K562 (cell line): Measurements from ENCODE around the gene USH1G. TPM values are rescaled to one million over a fixed set of nuclear protein-coding genes. Genes with fewer than 3 reads are reported as not detected.

Source experiments
- CAMTA2 ChIP-seq: fragments of 250-450 bp; sonication (Bioruptor Pico); conservative IDR thresholded peaks from 2 replicates; pipeline ENCODE4 v1.5.1; 2022
- CLOCK ChIP-seq: fragments of 250-450 bp; sonication (Bioruptor Pico); IDR thresholded peaks from 2 replicates; pipeline ENCODE4 v1.4.0; 2020; ENCODE audit warnings: mild to moderate bottlenecking, moderate library complexity, borderline replicate concordance
- DPF2 ChIP-seq: fragments of 450-650 bp; IDR thresholded peaks from 2 replicates; pipeline ENCODE4 v1.6.1; 2016
- E2F8 ChIP-seq: fragments of 450-650 bp; IDR thresholded peaks from 2 replicates; pipeline ENCODE4 v1.7.1; 2018; ENCODE audit warnings: mild to moderate bottlenecking, low read depth; ENCODE audit not compliant: partially characterized antibody
- HOMEZ ChIP-seq: fragments of 250-450 bp; sonication (Bioruptor Pico); IDR thresholded peaks from 2 replicates; pipeline ENCODE4 v1.4.0; 2020; ENCODE audit warnings: mild to moderate bottlenecking, moderate library complexity
- PRDM10 ChIP-seq: fragments of 450-650 bp; IDR thresholded peaks from 2 replicates; pipeline ENCODE4 v1.6.1; 2018; ENCODE audit not compliant: partially characterized antibody
- SNRNP70 ChIP-seq: fragments of 200-400 bp; formaldehyde crosslinking; optimal IDR thresholded peaks from 2 replicates; pipeline ENCODE3; 2017; ENCODE audit warnings: low read depth, low read length
- ZBTB5 ChIP-seq: fragments of 450-650 bp; IDR thresholded peaks from 2 replicates; pipeline ENCODE4 v1.6.1; 2017; ENCODE audit warnings: antibody characterized with exemption
- ZFX ChIP-seq: sonication (generic); formaldehyde crosslinking; IDR thresholded peaks from 2 replicates; pipeline ENCODE4 v1.8.0; 2022; ENCODE audit warnings: mild to moderate bottlenecking, missing genetic modification reagents, moderate library complexity
- ZNF316 ChIP-seq: fragments of 450-650 bp; IDR thresholded peaks from 2 replicates; pipeline ENCODE4 v1.6.1; 2016
- ZNF449 ChIP-seq: fragments of 250-450 bp; sonication (Bioruptor Pico); IDR thresholded peaks from 2 replicates; pipeline ENCODE4 v1.8.0; 2022; ENCODE audit warnings: moderate library complexity, mild to moderate bottlenecking, inconsistent platforms
- polyA plus RNA-seq, 8 experiments: library from polyadenylated mRNA; depleted of rRNA in 4 of 8; stranded (reverse) in 5 of 8; unstranded in 3 of 8; fragments of >200 nt; fragmentation: Nextera tagmentation in 2 of 8; fragmentation: Illumina TruSeq in 1 of 8; extraction: Ambion mirVana in 2 of 8; extraction: Trizol in 1 of 8; gene quantifications; 2 replicates each; pipeline versions ENCODE4 v1.2.1 to v1.2.3, GENCODE V29; 2011 to 2014; ENCODE audit warnings: inconsistent platforms in 1 of 8, missing spikeins in 1 of 8
- total RNA-seq, 7 experiments: library from RNA; depleted of rRNA in 6 of 7; stranded (reverse); fragments of >200 nt in 6 of 7; fragmentation: Illumina TruSeq in 2 of 7; extraction: Trizol in 2 of 7; gene quantifications; 2 replicates each; pipeline versions ENCODE4 v1.2.1 to v1.2.3, GENCODE V29; 2011 to 2021; ENCODE audit warnings: low replicate concordance in 1 of 7

Gene USH1G
- total and polyA plus RNA-seq, 9 of the 15 experiments (the other 6 are each of a cell fraction or from before 2014, with no cell fraction given) = 0.22 to 1.00 (median 0.64) TPM; not detected in 2

GRCh38 chr17:74873037-74873873 is 49.8 kb downstream of the USH1G start (continued):
- no peak for TF ChIP-seq ZBTB5
- TF ChIP-seq CAMTA2 (CRISPR knock-in tag) = 0 out of 2 replicates have a peak, but pooled peaks have one; percentile 34
- no peak for TF ChIP-seq DPF2
- peak; percentile 96 for TF ChIP-seq E2F8
- no peak for TF ChIP-seq ZNF316
- 0 out of 2 replicates have a peak, but pooled peaks have one; percentile 79 for TF ChIP-seq HOMEZ (CRISPR knock-in tag)
- peak; percentile 49 for TF ChIP-seq ZFX
- TF ChIP-seq CLOCK (CRISPR knock-in tag) = no peak
- TF ChIP-seq SNRNP70 = no peak
- peak; percentile 43; the same call in 1 of the 2 replicates for TF ChIP-seq ZNF449
- peak; percentile 92 for TF ChIP-seq PRDM10
